ENCODE measurements around the gene SPEM3. TPM values are rescaled to one million over a fixed set of nuclear protein-coding genes. Genes with fewer than 3 reads are reported as not detected.
A peak's percentile ranks its signal among the peaks of the same experiment; 100 is the strongest.

SPEM3 gene
- total RNA-seq, 2 experiments from 2014 or later: not detected

DNA sequence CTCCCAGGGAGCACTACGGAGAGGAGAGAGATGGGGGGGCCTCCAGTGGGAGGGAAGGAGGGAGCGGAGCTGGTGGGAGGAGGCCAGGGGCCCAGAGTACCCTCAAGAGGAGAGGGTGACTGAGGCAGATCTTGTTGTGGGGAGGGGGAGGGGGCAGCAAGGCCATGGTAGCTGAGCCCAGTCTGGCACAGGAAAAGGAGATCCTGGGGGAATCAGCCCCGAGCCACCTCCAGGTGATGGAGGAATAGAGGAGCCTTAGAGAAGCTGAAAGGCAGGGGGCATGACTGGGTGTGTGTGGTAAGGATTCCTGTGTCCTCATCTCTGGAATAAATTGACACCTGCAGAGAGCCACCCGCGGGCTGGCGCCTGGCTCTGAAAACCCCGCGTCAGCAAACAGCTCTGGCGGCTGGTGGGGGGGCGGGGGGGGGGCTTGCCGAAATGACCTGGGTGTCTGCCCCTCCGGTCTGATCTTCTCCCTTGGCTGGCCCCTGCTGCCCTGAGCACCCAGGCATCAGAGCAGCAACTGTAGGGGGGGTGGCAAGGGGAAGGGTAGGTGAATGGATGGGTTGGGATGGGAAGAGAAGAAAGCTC, 22.3 kb upstream of the SPEM3 start:
- intact Hi-C loops (cut with micrococcal nuclease): no loop called here
- ChIA-PET CTCF (interaction anchor here (0.7 to 1.7 kb wide), 2 partner anchors 31 to 155 kb away, joined by 3 to 8 read pairs; no protein-coding TSS in a partner anchor), POLR2A (interaction anchor here (0.8 to 1.8 kb wide), 7 partner anchors 8 to 93 kb away, joined by 3 to 5 read pairs (median 4); no protein-coding TSS in a partner anchor)
- Mint-ChIP-seq H3K27ac (peak overlapping the region; percentile 57), H3K36me3 (ENCODE audit: low read depth) (no peaks in the 10 kb centered on the region), H3K27me3 (peaks cover 2% of the 10 kb centered on the region), H3K4me3 (peak overlapping the region; percentile 57), H3K4me1 (ENCODE audit: low read depth) (peaks cover 14% of the 10 kb centered on the region), H3K9me3 (no peaks in the 10 kb centered on the region)
- DNase-seq (no peak), ATAC-seq (no peak)
- TF ChIP-seq, protein P1, sequence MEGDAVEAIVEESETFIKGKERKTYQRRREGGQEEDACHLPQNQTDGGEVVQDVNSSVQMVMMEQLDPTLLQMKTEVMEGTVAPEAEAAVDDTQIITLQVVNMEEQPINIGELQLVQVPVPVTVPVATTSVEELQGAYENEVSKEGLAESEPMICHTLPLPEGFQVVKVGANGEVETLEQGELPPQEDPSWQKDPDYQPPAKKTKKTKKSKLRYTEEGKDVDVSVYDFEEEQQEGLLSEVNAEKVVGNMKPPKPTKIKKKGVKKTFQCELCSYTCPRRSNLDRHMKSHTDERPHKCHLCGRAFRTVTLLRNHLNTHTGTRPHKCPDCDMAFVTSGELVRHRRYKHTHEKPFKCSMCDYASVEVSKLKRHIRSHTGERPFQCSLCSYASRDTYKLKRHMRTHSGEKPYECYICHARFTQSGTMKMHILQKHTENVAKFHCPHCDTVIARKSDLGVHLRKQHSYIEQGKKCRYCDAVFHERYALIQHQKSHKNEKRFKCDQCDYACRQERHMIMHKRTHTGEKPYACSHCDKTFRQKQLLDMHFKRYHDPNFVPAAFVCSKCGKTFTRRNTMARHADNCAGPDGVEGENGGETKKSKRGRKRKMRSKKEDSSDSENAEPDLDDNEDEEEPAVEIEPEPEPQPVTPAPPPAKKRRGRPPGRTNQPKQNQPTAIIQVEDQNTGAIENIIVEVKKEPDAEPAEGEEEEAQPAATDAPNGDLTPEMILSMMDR (IDR thresholded peaks at IDR 0.05): no peak

DNA sequence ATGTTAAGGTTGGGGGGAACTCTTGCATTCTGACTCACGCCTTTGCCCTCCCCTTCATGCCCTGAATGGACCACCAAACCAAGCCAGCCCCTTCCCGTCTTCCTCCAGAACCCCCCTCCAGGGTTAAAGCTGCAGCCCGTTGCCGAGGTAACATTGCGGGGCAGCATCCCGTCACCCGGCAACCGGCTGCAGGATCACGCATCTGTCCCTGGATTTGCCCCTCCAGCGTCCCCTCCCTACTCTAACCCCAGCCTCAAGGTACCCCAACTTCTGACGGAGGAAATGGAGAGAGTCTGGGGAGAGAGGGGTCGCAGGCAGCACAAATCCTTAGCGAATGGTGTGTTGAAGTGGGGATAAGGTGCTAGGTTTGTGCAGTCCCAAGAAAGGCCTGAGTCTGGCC, 21.6 kb upstream of the SPEM3 start:
- Mint-ChIP-seq H3K9me3 (no peaks in the 10 kb centered on the region), H3K27me3 (peaks cover 2% of the 10 kb centered on the region), H3K27ac (no peak overlapping the region), H3K4me3 (no peak overlapping the region), H3K4me1 (ENCODE audit: low read depth) (peaks cover 14% of the 10 kb centered on the region), H3K36me3 (ENCODE audit: low read depth) (no peaks in the 10 kb centered on the region)
- ATAC-seq: no peak
- intact Hi-C loops (cut with micrococcal nuclease): no loop called here
- POLR2A ChIA-PET: interaction anchor here (0.8 to 1.8 kb wide), 6 partner anchors 9 to 94 kb away, joined by 3 to 5 read pairs (median 4); no protein-coding TSS in a partner anchor
- TF ChIP-seq, protein P1 (IDR thresholded peaks at IDR 0.05): no peak
- no peak for DNase-seq
- CTCF ChIA-PET: interaction anchor here (1.7 kb wide), 1 partner anchor 30 kb away, joined by 8 read pairs; no protein-coding TSS in a partner anchor

DNA sequence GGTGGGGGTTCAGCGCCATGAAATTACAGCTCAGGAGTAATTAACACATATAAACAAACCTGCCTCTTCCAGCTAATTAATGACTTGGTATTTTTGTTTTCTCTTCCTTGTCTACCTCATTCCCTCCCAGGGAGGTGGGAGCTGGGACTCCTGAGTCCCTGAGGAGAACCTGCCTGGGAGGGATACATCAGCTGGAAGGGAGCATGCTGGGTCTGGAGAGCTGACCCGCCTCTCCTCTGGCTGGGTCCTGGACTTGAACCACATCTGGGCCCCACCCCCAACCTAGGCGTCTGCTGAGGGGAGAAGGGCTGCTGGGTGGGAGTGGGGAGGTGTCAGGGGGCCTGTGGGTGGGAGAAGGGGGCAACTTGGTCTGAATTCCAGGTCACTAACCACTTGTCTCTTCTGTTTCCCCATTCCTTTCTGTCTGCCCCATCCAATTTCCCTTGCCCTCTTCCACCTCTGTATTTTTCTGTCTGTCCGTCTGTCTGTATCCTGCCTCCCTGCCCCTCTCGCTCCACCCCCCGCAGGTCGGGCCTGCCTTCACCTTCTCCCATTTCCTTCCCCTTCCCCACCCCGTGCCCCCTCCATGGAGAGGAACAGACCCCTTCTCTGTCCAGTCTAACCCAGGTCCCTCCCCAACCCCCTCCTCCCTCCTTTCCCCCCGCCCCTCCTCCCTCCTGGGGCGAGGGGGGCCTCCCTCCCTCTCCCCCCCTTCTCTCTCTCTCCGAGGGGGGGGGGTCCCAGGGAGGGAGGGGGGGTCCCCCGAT, 21.0 kb upstream of the SPEM3 start, which contains the start of gene NLGN2:
Gene NLGN2 (plus strand): TSS at position 361 of the 767 bp plus-strand sequence. CDS start 411 bp downstream, outside the sequence.
- H3K4me1 Mint-ChIP-seq (ENCODE audit: low read depth): peaks cover 14% of the 10 kb centered on the region
- ATAC-seq: no peak
- no peaks in the 10 kb centered on the region for H3K9me3 Mint-ChIP-seq
- DNase-seq: peak; percentile 12
- H3K27me3 Mint-ChIP-seq: peaks cover 2% of the 10 kb centered on the region
- POLR2A ChIA-PET: interaction anchor here (1.0 to 1.8 kb wide), 4 partner anchors 9 to 94 kb away, joined by 3 to 5 read pairs (median 4); no protein-coding TSS in a partner anchor
- TF ChIP-seq, protein P1 (IDR thresholded peaks at IDR 0.05): no peak
- CTCF ChIA-PET: no interaction called here
- H3K36me3 Mint-ChIP-seq (ENCODE audit: low read depth): no peaks in the 10 kb centered on the region
- peak within 1 kb of the TSS; percentile 76 for H3K27ac Mint-ChIP-seq
- peak within 1 kb of the TSS; percentile 58 for H3K4me3 Mint-ChIP-seq
- intact Hi-C loops (cut with micrococcal nuclease): no loop called here

DNA sequence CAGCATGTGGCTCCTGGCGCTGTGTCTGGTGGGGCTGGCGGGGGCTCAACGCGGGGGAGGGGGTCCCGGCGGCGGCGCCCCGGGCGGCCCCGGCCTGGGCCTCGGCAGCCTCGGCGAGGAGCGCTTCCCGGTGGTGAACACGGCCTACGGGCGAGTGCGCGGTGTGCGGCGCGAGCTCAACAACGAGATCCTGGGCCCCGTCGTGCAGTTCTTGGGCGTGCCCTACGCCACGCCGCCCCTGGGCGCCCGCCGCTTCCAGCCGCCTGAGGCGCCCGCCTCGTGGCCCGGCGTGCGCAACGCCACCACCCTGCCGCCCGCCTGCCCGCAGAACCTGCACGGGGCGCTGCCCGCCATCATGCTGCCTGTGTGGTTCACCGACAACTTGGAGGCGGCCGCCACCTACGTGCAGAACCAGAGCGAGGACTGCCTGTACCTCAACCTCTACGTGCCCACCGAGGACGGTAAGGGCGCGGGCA, 20.4 kb upstream of the SPEM3 start:
- intact Hi-C loops (cut with micrococcal nuclease): no loop called here
- POLR2A ChIA-PET: interaction anchor here (1.3 to 1.4 kb wide), 2 partner anchors 17 to 28 kb away, joined by 4 read pairs; partner anchors contain the start of gene SPEM2
- no peak for ATAC-seq
- Mint-ChIP-seq H3K9me3 (no peaks in the 10 kb centered on the region), H3K4me3 (peak overlapping the region; percentile 38), H3K27me3 (peaks cover 2% of the 10 kb centered on the region), H3K27ac (peak overlapping the region; percentile 38), H3K4me1 (ENCODE audit: low read depth) (peaks cover 9% of the 10 kb centered on the region), H3K36me3 (ENCODE audit: low read depth) (no peaks in the 10 kb centered on the region)
- CTCF ChIA-PET: no interaction called here
- DNase-seq: peak; percentile 51
- TF ChIP-seq, protein P1 (IDR thresholded peaks at IDR 0.05): no peak

Data from activated CD8-positive, alpha-beta T cell treated with anti-CD3 and anti-CD28 coated beads for 36 hours (primary cell).